Activated CD8-positive, alpha-beta T cell treated with anti-CD3 and anti-CD28 coated beads for 36 hours (primary cell): ENCODE measurements around the gene NUMB. TPM values are rescaled to one million over a fixed set of nuclear protein-coding genes. Genes with fewer than 3 reads are reported as not detected.

Experiments used
- ATAC-seq: fragments of 200-7000 bp; cut with Tn5 transposase; one replicate; pipeline ENCODE4 v1.10.0; 2021; ENCODE audit warnings: mild to moderate bottlenecking, moderate library complexity
- CTCF ChIA-PET: fragments of 350-600 bp; sonication (Branson Sonifier 250); formaldehyde crosslinking; loops from one replicate; lab custom pipeline; 2021; ENCODE audit warnings: antibody characterized with exemption; lab: Charles Lee
- POLR2A ChIA-PET: fragments of 350-600 bp; sonication (Branson Sonifier 250); formaldehyde crosslinking; loops from one replicate; lab custom pipeline; 2021; ENCODE audit warnings: antibody characterized with exemption; lab: Charles Lee
- DNase-seq: peaks from one replicate; pipeline ENCODE4 v3.0.0-alpha.2; 2020
- H3K27ac Mint-ChIP-seq: one replicate; pipeline ENCODE4 v1.8.0; 2021; ENCODE audit warnings: mild to moderate bottlenecking, mixed read lengths
- H3K27me3 Mint-ChIP-seq: one replicate; pipeline ENCODE4 v1.8.0; 2021; ENCODE audit warnings: mixed read lengths
- H3K36me3 Mint-ChIP-seq: one replicate; pipeline ENCODE4 v1.8.0; 2021; ENCODE audit warnings: low read depth, mixed read lengths
- H3K4me1 Mint-ChIP-seq: one replicate; pipeline ENCODE4 v1.8.0; 2021; ENCODE audit warnings: low read depth, mixed read lengths
- H3K4me3 Mint-ChIP-seq: one replicate; pipeline ENCODE4 v1.8.0; 2021; ENCODE audit warnings: mild to moderate bottlenecking, moderate library complexity, mixed read lengths
- H3K9me3 Mint-ChIP-seq: one replicate; pipeline ENCODE4 v1.8.0; 2021; ENCODE audit warnings: mixed read lengths
- intact Hi-C: fragments of 100-400 bp; cut with micrococcal nuclease; formaldehyde crosslinking; loops from one replicate; pipeline ENCODE4 v1.10.0; 2022
- total RNA-seq, 2 experiments: library from RNA; stranded (reverse); gene quantifications; one replicate each; pipeline ENCODE4 v1.2.3, GENCODE V29; 2021
- TF ChIP-seq, protein P1 (sequence below): fragments of 200-600 bp; IDR thresholded peaks from one replicate; pipeline ENCODE4 v1.8.0; 2022; ENCODE audit warnings: antibody characterized with exemption, mild to moderate bottlenecking

The NUMB gene
- total RNA-seq, 2 experiments from 2014 or later, result 31.8 to 33.0 TPM

DNA sequence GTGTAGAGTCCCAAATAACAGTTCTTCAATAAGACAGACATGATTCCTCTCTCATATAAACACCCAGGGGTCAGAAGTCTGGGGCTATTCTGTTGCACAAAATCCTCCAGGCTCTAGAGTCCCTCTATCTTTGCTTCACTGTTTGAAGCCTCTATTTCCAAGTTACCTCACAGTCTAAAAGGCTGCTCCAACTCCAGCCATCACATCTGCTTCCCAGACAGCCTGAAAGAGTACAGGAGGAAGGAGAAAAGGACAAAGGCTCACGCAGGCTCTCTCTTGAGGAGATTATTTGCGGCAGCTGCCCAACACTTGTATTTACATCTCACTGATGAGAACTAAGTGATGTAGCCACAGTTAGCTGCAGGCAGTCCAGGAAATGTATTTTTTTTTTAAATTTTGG is 214.6 kb downstream of the NUMB start:
- DNase-seq (no peak), ATAC-seq (no peak)
- POLR2A ChIA-PET, result interaction anchor here (0.5 kb wide), 1 partner anchor 15 kb away, joined by 3 read pairs; no protein-coding TSS in a partner anchor
- intact Hi-C loops, result no loop called here
- peaks cover 23% of the 10 kb centered on the region for H3K4me1 Mint-ChIP-seq
- TF ChIP-seq, protein P1, sequence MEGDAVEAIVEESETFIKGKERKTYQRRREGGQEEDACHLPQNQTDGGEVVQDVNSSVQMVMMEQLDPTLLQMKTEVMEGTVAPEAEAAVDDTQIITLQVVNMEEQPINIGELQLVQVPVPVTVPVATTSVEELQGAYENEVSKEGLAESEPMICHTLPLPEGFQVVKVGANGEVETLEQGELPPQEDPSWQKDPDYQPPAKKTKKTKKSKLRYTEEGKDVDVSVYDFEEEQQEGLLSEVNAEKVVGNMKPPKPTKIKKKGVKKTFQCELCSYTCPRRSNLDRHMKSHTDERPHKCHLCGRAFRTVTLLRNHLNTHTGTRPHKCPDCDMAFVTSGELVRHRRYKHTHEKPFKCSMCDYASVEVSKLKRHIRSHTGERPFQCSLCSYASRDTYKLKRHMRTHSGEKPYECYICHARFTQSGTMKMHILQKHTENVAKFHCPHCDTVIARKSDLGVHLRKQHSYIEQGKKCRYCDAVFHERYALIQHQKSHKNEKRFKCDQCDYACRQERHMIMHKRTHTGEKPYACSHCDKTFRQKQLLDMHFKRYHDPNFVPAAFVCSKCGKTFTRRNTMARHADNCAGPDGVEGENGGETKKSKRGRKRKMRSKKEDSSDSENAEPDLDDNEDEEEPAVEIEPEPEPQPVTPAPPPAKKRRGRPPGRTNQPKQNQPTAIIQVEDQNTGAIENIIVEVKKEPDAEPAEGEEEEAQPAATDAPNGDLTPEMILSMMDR, result no peak
- no peak overlapping the region for H3K4me3 Mint-ChIP-seq
- no peaks in the 10 kb centered on the region for H3K36me3 Mint-ChIP-seq
- no peaks in the 10 kb centered on the region for H3K9me3 Mint-ChIP-seq
- H3K27me3 Mint-ChIP-seq, result peaks cover 51% of the 10 kb centered on the region
- no peak overlapping the region for H3K27ac Mint-ChIP-seq
- CTCF ChIA-PET, result no interaction called here

DNA sequence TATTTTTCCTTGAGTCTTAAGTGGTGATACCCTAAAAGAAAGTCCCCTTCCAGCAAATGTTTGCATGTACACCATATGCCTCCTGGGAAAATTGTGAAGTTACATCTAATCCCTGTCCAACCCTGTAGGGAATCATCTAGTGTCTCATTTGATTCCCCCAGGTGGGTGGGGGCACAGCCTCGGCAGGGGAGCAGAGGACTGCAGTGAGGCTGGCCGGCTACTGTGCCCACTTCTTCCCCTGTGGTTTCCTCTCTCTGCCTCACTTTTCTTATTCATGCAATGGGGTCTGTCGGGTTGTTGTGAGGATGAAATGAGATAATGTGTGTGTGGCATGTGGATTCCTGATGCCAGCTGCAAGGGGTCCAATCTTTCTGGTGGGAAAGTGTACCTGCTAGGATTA is 215.0 kb downstream of the NUMB start:
- Mint-ChIP-seq H3K27me3 (peaks cover 54% of the 10 kb centered on the region), H3K4me3 (no peak overlapping the region), H3K4me1 (peaks cover 25% of the 10 kb centered on the region), H3K9me3 (no peaks in the 10 kb centered on the region), H3K36me3 (no peaks in the 10 kb centered on the region), H3K27ac (no peak overlapping the region)
- ChIA-PET POLR2A (no interaction called here), CTCF (no interaction called here)
- no peak for ATAC-seq
- no peak for DNase-seq
- intact Hi-C loops, result no loop called here
- TF ChIP-seq, protein P1, result no peak

DNA sequence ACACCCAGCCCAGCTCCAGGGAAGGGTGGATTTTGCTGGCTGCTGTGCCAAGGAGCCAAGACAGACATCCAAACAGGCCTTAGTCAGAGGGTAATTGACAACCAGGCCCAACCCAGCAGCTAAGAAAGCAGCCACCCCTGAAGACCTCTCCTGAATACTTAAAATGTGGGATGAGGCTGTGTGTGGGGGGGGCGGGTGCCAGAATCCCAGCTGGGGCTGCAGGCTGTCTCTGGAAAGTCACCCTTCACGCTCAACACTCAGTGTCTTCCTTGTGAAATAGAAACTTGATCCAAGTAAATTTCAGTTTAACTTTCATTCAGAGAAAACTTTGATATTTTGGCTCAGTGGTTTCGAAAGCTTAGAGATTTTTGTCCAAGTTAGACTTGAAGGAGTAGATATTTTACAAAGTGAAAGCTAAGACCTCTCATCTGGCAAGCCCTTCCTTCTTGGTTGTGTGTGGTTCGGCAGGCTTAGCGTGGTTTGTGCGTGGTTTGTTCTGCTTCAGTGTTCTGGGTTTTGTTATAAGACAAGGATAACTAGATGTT is 215.9 kb downstream of the NUMB start:
- Mint-ChIP-seq H3K4me3 (no peak overlapping the region), H3K4me1 (peaks cover 21% of the 10 kb centered on the region), H3K27me3 (peaks cover 55% of the 10 kb centered on the region), H3K27ac (no peak overlapping the region), H3K36me3 (no peaks in the 10 kb centered on the region), H3K9me3 (no peaks in the 10 kb centered on the region)
- ATAC-seq, result no peak
- no peak for DNase-seq
- intact Hi-C loops, result no loop called here
- POLR2A ChIA-PET, result no interaction called here
- CTCF ChIA-PET, result no interaction called here
- TF ChIP-seq, protein P1, result no peak

DNA sequence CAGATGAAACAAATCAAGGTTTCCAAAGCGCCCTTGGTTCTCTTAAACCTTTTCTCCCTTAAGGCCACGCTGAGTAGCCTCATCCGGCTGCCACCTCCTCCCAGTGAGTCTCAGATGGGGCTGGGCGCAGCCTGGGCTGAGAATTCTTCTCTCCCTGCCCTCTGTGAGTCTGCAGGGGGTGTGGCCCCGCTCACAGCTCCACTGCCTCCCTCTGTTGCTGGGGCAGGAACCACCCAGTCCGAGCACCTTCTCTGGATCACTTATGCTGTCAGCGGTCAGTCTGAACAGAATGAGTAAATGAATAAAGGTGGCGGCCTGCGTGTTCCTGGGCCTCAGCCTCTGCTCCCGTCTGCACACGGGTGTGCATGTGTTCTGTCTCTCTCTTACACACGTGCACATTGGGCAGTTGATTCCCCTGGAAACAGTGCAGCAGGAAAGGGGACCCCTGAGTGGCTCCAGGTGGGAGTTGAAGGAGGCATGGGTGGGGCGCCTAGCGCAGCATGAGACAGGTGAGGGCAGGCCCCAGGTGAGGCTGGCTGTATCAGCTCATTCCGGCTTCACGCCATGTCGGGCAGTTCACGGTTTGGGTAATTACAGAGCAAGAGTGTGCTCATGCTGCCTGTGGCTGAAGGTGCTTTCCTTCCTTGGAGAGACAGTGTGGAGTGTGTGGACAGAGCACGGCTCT is 216.7 kb downstream of the NUMB start:
- intact Hi-C loops, result no loop called here
- peaks cover 18% of the 10 kb centered on the region for H3K4me1 Mint-ChIP-seq
- ATAC-seq, result no peak
- POLR2A ChIA-PET, result no interaction called here
- no peaks in the 10 kb centered on the region for H3K36me3 Mint-ChIP-seq
- no peak overlapping the region for H3K4me3 Mint-ChIP-seq
- no peaks in the 10 kb centered on the region for H3K9me3 Mint-ChIP-seq
- TF ChIP-seq, protein P1, result no peak
- CTCF ChIA-PET, result no interaction called here
- peaks cover 55% of the 10 kb centered on the region for H3K27me3 Mint-ChIP-seq
- no peak overlapping the region for H3K27ac Mint-ChIP-seq
- no peak for DNase-seq

DNA sequence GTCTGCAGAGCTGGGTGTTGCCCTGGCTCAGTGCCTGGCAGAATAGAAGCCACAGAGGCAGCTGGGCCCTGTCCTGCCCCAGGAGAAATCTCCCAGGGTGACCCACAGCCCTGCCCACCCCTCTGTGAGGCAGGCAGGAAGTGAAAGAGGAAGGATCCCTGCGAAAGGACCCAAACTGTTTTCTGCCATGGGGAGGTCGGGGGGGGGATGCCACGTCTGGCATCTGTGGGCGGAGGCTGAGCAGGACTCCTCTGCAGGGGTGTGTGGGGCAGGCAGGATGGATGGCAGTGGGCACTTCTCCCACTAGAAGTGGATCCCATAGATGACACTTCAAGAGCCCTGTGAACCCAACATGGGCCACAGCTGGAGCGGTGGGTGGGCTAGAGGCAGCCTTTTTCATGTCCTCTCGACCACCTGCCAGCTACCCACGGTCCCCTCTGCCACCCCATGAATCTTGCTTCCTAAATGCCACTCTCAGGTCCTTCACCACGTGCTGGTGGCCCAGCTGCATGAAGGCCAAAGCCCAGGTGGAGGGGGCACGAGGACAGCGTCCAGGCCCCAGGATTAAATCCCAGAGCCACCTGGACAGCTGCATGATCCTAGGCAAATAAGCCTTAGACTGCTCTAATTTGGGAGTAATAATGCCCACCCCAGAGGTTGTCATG is 217.4 kb downstream of the NUMB start:
- H3K36me3 Mint-ChIP-seq, result no peaks in the 10 kb centered on the region
- no peak for DNase-seq
- peaks cover 60% of the 10 kb centered on the region for H3K27me3 Mint-ChIP-seq
- ChIA-PET CTCF (interaction anchor here (0.8 kb wide), 1 partner anchor 9 kb away, joined by 3 read pairs; no protein-coding TSS in a partner anchor), POLR2A (no interaction called here)
- intact Hi-C loops, result no loop called here
- no peaks in the 10 kb centered on the region for H3K9me3 Mint-ChIP-seq
- peaks cover 16% of the 10 kb centered on the region for H3K4me1 Mint-ChIP-seq
- H3K4me3 Mint-ChIP-seq, result no peak overlapping the region
- no peak for ATAC-seq
- no peak overlapping the region for H3K27ac Mint-ChIP-seq
- TF ChIP-seq, protein P1, result no peak
